ENCODE measurements around the gene TTPAL. TPM values are rescaled to one million over a fixed set of nuclear protein-coding genes. Genes with fewer than 3 reads are reported as not detected.
"Not testable (repeated sequence)": the region's sequence is repeated elsewhere in the genome, so short reads cannot be mapped to it uniquely, and the experiment has no call there.

The TTPAL gene
- total RNA-seq, 1 experiment from 2014 or later = 11.3 TPM

DNA sequence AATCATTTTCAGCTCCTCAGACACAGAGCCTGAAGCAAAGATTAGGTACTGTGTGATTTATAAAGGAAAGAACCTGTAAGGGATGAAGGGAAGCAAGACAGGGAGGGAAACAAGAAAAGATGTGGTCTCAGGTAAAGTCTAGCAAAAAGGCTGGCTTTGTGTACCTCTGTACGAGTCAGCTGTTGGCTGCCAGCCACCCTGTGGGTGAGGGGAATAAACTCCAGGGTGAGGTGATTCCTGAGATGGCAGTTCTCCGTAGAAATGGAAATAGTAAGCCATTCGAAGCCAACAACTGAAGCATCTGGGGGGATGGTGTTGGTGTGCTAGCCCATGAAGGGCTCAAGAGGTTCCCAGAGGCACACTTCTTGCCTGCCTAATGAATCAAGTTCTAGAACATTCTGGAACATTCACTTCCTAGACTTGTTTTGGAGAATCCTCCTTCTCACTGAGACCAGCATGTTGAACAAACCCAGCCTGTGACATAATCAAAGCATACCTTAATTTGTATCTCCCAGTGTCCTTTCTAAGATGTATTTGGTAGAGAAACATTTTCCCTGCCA is 10.6 kb upstream of the TTPAL start:
- no peak for DNase-seq (ENCODE audit: extremely low read depth, low read depth)

DNA sequence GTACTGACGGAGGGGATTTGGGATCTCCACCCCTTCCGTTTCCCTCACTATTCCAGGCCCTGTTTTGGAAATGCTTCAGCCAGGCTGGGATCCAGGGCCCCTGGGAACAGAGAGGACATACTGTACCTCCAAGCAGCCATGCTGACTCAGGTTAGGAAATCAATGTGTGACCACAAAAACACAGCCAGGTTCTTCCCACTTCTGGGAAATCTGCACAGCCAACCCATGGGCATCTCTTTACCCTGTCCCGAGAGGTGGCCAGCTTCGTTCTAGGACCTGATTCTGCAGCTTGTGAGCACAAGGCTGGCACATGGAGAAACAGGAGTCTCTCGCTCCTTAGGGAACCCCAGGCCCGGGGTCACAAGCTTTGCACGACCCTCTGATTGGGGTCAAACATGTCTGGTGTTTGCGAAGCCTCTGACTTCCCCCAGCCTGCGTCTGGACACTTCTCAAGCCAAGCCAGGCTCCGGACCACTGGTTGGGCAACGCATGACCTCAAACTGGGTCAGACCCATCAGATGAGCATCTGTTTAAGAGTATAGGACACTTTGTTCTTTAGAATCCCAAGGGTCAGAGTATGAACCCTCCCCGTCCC is 8.3 kb upstream of the TTPAL start:
- no peak for DNase-seq (ENCODE audit: extremely low read depth, low read depth)

DNA sequence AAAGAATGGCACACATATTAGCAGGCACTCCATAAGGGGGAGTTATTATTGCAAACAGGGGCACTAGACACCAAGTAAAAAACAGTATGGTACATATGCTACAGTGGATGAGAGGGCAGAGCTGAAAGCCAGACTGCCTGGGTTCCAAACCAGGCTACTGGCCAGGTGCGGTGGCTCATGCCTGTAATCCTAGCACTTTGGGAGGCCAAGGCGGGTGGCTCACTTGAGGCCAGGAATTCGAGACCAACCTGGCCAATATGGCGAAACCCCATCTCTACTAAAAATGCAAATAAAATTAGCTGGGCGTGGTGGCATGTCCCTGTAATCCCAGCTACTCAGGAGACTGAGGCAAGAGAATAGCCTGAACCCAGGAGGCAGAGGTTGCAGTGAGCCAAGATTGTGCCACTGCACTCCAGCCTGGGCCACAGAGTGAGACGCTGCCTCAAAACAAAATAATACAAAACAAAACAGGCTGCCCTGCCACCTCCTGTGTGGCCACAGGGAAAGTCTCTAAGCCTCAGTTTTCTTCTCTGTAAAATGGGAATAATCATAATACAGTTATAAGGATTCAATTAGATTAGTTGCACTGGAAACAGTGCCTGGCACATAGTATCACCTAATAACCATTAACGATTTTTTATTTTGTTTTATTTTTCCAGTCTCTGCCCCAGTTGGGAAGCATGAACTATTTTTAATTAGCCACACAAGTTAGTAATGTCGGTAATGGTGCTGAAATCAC is 7.5 kb upstream of the TTPAL start:
- no peak for DNase-seq (ENCODE audit: extremely low read depth, low read depth)

DNA sequence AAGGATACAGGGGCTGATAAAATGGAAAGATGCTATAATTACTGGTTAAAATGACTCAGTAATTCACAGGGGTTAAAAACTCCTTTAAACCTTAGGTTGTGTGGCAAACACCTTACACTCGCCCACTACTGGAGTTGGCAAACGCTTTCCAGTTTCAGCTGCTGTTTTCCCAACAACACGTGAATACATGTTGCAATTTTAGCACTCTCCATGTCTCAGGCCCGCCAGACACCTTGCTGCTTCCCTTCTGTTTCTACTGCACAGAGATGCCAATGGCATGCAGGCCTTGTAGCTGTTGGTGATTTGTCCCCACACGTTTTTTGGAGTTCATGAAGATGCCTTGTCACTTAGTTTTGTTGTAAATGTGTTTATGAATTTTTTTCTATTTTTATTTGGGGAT is 5.3 kb upstream of the TTPAL start:
- no peak for DNase-seq (ENCODE audit: extremely low read depth, low read depth)

DNA sequence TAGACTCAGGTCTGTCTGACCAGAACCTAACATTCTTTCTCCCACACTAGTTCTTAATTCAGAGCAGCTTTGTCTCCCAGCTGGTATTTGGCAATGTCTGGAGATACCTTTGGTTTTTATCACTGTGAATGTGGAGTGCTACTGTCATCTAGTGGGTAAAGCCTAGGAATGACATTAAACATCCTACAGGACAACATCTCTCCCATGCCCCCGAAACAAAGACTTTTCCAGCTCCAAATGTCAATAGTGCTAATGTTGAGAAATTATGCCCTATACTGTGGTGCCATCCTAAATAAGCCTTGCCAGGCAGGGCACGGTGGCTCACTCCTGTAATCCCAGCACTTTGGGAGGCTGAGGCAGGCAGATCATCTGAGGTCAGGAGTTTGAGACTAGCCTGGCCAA is 4.2 kb upstream of the TTPAL start:
- DNase-seq (ENCODE audit: extremely low read depth, low read depth) = peak; percentile 29

DNA sequence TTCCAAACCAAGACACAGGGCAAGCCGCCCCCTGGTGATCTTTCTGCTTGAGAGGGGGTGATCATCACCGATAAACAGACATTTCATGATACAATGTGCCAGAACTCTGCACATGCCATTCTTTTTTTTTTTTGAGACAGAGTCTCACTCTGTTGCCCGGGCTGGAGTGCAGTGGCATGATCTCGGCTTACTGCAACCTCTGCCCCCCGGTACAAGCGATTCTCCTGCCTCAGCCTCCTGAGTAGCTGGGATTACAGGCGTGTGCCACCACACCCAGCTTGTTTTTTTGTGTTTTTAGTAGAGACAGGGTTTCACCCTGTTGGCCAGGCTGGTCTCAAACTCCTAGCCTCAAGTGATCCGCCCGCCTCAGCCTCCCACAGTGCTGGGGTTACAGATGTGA is 3.4 kb upstream of the TTPAL start:
- not testable (repeated sequence) for DNase-seq (ENCODE audit: extremely low read depth, low read depth)

DNA sequence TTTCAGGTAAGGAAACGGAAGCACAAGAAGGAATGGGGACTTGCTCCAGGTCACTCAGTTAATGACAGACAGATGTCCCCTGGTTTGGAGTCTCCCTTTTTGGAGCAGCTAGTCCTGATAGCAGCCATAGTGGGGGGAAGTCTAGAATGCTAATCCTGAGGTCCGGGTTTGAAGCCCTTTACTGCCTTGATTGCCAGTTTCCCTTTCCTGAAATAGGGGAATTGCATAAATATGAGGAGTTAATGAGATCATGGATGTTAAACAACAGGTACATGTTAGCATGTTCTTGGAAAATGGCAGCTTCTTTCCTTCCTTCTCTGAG is 341 bp upstream of the TTPAL start:
- no peak for DNase-seq (ENCODE audit: extremely low read depth, low read depth)

DNA sequence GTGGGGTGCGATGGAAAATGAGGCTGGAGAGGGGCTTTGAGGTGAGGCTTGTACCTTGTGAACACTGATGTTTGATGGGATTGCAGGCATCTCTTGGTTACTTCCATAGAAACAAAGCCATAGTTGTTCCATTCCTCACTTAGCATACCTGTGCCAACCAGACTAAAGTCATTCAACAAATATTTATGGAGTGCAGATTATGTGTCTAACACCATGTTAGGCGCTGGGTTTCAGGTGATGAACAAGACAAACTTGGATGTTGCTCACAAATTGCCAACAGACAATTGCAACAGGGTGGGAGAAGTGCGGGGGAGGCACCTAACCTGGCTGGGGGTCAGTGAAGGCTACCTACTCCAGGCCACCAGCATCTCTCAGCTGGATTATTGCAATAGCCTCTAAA is 1.5 kb downstream of the TTPAL start:
- no peak for DNase-seq (ENCODE audit: extremely low read depth, low read depth)

DNA sequence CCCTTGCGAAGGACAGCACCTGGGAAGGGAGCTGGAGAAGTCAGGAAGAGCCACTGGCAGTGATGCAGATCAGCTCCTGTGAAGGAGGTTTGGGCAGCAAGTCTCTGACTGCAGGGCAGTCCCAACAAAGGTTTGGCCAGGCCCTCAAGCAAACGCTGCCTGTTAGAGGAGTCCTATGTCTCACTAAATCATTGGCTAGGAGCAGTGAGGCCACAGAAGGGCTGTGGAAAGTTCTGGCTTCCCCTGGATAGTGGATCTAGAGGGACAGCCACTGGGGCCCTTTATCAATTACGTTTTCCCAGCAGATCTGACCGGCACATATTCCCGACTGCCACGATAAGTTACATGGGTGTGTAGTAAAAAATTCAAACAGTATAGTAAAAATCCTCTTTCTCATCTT is 2.5 kb downstream of the TTPAL start:
- no peak for DNase-seq (ENCODE audit: extremely low read depth, low read depth)

DNA sequence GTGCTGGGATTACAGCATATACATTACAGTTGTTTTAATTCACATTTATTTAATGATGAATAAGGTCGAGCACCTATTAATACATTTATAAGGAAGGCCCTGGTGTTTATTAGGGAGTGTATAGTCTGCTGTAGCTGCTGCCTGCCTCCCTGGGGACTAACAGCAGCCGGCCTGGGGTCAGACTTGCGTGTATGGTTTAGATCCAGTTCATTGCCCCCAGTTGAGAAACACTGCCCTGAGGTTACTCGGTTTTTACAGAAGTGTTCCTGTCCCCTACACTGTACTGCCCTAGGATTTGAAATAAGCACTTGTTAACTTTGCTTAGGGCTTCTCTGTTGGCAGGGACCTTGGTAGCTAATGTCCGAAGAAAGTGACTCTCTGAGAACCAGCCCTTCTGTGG is 4.0 kb downstream of the TTPAL start:
- no peak for DNase-seq (ENCODE audit: extremely low read depth, low read depth)

DNA sequence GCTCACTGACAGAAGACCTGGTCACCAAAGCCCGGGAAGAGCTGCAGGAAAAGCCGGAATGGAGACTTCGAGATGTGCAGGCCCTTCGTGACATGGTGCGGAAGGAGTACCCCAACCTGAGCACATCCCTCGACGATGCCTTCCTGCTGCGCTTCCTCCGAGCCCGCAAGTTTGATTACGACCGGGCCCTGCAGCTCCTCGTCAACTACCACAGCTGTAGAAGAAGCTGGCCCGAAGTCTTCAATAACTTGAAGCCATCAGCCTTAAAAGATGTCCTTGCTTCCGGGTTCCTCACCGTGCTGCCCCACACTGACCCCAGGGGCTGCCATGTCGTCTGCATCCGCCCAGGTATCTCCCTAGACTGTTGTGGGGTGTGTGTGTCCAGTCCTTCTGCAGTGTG is 4.4 kb downstream of the TTPAL start:
- no peak for DNase-seq (ENCODE audit: extremely low read depth, low read depth)

DNA sequence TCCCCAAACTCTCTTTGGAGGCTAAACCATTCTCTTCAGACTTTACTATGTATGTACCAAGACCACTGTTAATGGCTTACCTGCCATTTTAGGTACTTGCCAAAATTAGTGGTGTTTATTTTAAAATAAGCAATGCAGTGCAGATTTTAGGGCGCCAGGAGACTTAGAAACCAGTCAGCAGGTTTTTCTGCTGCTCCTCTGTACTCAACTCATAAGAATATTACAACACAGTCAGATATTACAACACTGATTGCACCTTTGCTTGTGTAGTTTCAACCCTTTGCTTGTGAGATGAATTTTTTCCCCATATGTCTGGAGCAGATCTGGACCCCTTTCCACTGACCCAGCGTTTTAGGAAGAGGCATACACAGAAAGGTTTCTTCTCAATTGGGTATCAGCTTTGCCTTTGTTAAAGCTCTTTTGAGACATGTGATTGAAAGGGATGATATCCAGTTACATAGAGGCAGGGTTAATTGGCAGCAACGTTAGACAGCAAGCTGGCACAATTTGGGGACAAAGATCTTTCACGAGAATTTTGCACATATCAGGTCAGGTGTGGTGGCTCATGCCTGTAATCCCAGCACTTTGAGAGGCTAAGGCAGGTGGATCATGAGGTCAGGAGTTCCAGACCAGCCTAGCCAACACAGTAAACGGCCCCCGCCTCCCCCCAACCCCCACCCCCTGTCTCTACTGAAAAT is 6.2 kb downstream of the TTPAL start:
- DNase-seq (ENCODE audit: extremely low read depth, low read depth) = no peak

DNA sequence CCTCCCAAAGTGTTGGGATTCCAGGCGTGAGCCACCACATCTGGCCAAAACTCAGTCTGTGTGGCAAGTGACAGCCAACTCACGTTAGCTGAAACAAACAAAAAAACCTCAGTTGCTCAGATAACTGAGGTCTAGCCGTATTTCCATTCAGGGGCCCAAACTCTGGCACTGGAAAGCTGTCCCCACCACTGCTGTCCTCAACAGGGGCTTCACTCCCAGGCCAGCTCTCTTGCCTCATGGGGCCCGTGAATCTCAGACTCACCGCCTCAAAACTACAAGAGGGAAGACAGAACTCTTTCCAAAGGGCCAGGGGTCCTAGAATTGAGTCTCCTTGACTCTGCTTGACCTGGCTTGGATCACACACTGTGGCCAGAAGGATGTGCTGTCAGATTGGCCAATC is 7.4 kb downstream of the TTPAL start:
- DNase-seq (ENCODE audit: extremely low read depth, low read depth) = no peak

DNA sequence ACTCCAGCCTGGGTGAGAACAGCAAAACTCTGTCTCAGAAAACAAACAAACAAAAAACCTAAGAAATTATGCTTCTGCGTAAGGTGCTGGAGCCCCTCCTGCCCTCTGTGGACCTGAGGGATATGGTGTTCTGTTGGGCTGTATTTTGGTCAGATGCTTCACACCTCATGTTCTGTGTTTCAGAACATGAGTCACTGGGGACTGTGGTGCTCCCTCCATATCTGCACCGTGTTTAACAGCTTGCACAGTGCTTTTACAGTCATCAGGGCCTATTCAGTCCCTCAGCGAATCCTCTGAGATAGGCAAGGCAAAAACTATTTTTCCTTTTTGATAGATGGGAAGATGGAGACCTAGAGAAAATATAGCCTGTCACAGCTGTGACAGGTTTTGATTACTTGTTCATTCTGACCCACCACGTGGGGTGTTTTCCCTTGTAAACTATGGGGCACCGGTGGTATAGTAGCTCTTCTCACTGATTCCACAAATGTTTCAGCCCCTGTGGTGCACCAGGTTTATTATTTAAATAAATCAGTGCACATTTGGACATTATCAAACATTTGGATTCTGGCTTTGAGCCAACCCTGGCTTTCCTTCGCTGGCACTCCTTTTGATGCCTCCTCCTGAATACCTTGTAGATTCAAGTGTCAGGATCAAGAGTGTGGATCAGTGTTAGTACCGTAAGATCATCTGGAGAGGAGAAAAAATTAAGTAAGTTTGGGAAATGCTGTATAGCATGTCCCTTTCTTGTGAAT is 9.6 kb downstream of the TTPAL start:
- DNase-seq (ENCODE audit: extremely low read depth, low read depth) = no peak

DNA sequence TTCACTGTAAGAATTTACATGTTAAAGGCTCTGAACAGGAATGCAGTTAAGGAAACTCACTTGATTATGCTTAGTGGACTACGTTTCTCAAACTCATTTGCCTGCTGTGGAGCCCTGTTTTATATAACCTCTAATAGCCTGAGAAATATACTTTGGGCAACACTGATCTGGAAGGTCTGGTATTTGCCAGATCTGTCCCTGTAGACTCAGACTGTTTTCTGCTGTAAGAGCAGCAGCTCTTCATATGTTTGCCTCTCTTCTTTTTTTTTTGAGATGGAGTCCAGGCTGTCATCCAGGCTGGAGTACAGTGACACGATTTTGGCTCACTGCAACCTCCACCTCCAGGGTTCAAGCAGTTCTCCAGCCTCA is 10.1 kb downstream of the TTPAL start:
- no peak for DNase-seq (ENCODE audit: extremely low read depth, low read depth)

DNA sequence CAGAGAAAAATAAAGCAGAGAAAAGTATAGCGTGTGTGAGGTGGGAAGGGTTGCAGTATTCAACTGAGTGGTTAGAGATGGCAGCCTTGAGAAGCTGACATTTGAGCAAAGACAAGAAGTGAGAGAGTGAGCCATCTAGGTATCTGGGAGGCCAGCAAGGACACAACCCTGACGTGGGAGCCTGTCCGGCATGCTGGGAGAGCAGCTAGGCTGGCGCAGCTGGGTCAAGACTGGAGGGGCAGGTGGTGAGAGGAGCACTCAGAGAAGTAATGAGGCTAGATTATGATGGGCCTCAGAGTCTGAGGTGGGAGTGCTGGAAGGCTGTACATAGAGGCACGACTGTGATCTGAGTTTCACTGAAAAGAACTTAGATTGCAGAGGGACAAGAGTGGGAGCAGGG is 12.9 kb downstream of the TTPAL start:
- DNase-seq (ENCODE audit: extremely low read depth, low read depth) = no peak

DNA sequence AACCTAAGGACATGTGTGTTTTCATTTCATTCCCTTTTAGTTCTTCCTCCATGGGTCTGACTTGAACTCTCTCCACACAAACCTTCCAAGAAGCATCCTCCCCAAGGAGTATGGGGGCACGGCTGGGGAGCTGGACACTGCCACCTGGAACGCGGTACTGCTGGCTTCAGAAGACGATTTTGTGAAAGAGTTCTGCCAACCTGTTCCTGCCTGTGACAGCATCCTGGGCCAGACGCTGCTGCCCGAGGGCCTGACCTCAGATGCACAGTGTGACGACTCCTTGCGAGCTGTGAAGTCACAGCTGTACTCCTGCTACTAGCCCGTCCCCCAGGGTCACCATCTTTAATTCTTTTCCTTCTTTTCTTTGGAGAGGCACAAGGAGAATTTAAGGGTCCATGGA is 13.5 kb downstream of the TTPAL start:
- DNase-seq (ENCODE audit: extremely low read depth, low read depth) = no peak

DNA sequence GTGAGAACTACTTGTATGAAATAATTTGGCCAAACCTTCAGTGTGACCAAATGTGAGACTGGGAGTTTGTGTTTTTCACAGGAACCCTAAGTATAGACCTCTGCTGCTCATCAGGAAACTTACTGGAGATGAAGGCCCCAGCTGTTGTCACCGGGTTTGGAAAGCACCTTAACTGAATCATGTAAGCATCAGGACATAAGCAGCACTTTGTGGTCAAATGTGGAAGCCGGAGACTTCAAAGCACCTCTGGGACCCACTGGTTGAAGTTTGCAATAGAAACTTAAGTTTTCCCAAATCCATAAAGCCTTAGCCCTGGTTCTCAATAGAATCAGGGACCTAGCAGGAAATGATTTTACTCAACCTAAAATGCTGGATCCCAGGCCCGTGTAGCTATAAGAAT is 14.3 kb downstream of the TTPAL start:
- no peak for DNase-seq (ENCODE audit: extremely low read depth, low read depth)

DNA sequence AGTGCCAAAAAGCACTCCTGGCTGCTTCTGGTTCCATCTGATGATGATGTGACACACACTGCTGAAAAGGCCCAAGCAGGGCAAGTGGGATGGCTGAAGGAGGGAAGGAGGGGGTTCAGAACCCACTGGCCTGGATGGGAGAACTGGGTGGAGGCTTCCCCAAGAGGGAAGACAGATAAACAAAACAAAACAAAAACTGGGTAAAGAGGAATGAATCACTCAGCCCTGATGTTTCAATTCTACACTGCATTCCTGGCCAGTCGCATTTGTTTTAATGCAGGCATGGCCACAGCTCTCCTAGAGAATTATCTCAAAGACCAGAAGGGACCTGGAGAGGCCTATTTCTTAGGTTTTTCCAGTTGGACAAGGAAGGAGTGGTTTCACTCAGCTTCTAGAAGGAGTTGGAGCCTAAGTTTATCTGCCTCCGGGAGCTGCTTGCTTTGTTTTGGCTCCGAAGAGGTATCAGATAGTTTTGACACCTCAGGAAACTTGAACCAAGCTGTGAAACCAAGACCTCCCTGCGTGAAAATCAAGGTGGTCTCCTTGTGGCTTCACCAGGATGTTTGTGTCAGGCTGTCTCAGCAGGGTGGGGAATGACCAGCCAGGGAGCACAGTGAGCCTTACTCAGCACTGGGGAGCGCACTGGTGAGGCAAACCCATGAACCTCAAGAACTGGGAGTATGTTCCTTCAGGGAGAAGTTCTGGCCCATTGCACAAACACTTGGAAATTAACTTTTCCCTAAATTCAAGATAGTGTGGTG is 16.1 kb downstream of the TTPAL start:
- no peak for DNase-seq (ENCODE audit: extremely low read depth, low read depth)

DNA sequence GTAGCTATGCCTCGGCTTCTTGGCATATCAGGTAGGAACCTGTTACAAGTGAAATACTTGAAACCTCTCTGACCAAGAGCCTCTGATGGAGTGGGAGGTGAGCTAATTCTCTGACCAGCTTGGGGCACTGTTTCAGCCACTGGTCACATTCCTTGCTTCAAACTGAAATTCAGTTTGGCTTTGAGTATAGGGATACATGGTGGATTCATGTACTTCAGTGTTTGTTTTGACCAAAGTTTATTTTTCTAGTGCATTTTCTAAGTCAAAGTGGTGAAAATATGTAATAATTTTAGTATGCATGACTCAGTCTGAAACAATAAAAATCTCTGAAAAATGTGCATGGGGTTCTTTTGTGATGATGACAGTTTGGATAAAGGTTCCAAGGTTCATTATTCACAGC is 18.6 kb downstream of the TTPAL start:
- no peak for DNase-seq (ENCODE audit: extremely low read depth, low read depth)

DNA sequence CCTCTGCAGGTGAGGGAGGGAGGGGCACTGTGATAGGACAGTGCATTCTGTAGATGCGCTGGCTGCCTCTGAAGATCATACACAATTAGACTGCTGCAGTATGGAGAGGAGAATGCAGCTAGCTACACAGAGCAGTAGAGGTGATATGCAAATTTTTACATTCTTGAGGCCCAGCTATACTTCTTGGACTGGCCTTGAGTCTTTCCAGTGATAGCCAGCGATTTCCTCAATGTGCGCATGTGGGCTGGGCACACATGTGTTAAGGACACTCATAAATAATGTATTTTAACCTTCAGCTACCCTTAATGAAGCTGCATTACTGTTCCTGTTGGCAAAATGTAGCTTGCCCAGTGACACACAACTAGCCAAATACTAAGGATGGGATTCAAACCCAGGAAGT is 19.0 kb downstream of the TTPAL start:
- no peak for DNase-seq (ENCODE audit: extremely low read depth, low read depth)

Data from NCI-H460 (cell line).